Activated effector memory CD4-positive, alpha-beta T cell treated with Interleukin-2 at 50 U/mL for 16 hours (primary cell): Measurements from ENCODE around the gene NCOA3.
"Not testable (repeated sequence)": the region's sequence is repeated elsewhere in the genome, so short reads cannot be mapped to it uniquely, and the experiment has no call there.

Experiments
- DNase-seq: peaks from one replicate; pipeline ENCODE4 v3.0.0-alpha.2; 2020

Gene NCOA3

GRCh38 chr20:47541355-47541922, 39.8 kb downstream of the NCOA3 start:
- DNase-seq, result no peak

DNA sequence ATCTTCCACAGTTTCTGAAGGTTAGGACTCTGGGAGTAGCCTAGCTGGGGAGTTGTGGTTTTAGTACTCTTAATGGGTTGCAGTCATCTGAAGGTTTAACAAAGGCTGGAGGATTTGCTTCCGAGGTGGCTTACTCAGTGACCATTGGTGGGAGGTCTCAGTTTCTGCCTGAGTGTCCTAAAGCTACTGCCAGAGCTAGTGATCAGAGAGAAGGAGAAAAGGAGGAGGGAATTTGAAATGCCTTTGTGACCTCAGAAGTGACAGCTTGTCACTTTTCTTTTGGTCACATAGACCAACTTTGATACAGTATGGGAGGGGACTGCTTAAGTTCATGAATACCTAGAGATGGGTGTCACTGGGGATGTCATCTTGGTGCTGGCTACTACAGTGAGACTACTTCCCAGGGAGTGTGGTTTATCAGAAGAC, 41.3 kb downstream of the NCOA3 start:
- DNase-seq, result no peak

- no peak for DNase-seq
These were observed 42.6 kb downstream of the NCOA3 start for GRCh38 chr20:47544240-47544639.

DNA sequence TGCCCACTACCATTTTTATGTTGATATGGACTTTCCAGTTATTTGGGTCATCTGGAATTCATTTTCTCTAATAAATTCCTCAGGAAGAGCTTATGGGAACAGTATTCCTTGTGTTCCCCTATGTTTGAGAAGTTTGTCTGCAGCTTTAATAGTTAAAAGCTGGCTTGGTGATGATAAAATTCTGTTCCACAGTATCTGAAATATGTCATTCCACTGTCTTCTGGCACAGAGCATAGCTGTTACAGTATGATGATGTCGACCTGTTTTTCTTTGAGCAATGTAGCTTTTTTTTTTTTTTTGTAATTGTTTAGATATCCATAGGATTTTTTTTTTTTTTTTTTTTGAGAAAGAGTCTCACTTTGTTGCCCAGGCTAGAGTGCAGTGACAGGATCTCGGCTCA, 43.2 kb downstream of the NCOA3 start:
- DNase-seq, result no peak

DNA sequence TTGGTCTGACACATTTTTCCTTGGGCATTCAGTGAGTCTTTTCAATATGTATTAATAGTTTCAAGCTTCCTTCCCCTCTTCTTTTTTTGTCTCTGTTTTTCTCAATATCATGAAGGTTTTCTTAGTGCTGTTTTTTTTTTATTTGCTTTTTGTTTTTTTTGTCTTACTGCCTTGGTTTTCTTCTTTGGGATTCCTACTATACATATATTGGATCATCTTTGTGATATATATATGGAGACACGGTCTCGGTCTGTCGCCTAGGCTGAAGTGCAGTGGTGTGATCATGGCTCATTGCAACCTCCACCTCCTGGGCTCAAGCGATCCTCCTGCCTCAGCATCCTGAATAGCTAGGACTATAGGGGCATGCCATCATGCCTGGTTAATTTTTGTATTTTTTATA, 43.8 kb downstream of the NCOA3 start:
- DNase-seq, result no peak

GRCh38 chr20:47546184-47547033, 44.7 kb downstream of the NCOA3 start:
- DNase-seq, result no peak

DNA sequence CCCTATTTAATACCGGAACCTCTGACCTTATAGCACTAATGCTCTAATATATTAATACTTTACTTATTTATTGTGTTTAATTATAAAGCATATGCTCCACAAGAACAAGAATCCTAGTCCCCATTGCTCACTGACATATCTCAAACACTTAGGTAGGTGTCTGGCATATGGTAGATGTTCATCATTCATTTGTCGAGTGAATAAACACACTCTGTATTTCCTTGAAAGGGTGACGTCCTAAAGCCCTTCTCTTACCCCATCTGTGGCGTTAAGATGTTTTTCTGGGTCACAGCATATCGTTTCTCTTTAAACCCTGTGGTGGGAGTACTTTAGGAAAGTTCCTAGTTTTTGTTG, 45.3 kb downstream of the NCOA3 start:
- DNase-seq, result no peak

GRCh38 chr20:47549671-47550070, 48.0 kb downstream of the NCOA3 start:
- no peak for DNase-seq

DNA sequence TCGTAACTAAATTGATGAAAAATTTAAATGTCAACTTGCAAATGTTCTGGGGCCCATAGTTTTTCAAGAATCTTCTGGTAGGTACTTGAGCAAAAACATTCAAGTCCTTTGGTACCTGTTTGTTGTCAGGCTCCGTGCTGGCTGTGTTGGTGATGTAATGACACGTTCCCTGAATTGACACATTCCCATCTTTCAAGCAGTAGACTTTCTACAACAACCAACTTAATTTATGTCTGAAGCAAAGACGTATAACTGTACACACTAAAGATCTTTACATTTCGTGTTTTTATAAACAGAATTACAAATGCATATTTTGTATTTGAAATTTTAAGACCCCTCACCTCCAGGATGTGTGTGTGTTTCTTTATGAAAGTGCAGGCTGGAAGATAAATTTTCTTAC, 49.5 kb downstream of the NCOA3 start:
- DNase-seq, result no peak

GRCh38 chr20:47551841-47552240, 50.2 kb downstream of the NCOA3 start:
- DNase-seq, result no peak

GRCh38 chr20:47552996-47553395, 51.3 kb downstream of the NCOA3 start:
- DNase-seq, result no peak

DNA sequence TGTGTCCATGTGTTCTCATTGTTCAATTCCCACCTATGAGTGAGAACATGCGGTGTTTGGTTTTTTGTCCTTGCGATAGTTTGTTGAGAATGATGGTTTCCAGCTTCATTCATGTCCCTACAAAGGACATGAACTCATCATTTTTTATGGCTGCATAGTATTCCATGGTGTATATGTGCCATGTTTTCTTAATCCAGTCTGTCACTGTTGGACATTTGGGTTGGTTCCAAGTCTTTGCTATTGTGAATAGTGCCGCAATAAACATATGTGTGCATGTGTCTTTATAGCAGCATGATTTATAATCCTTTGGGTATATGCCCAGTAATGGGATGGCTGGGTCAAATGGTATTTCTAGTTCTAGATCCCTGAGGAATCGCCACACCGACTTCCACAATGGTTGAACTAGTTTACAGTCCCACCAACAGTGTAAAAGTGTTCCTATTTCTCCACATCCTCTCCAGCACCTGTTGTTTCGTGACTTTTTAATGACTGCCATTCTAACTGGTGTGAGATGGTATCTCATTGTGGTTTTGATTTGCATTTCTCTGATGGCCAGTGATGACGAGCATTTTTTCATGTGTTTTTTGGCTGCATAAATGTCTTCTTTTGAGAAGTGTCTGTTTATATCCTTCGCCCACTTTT, 52.0 kb downstream of the NCOA3 start:
- not testable (repeated sequence) for DNase-seq

GRCh38 chr20:47554283-47554682, 52.6 kb downstream of the NCOA3 start:
- not testable (repeated sequence) for DNase-seq

DNA sequence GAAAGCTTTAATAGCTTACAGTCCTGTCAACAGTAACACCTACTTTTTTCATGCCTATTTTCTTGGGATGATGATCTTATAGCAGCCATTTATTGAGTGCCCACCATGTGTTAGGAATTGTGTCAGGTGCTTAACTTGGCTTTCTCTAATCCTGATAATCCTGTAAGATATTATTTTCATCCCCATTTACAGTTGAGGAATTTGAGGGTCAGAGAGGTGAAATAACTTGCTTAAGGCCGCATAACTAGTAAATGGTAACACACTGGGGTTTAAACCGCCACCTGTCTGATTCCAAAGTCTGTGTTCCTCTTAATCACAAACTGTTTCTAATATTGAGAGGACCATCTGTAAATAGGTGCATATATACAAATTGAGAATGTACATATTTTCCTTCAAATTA, 55.5 kb downstream of the NCOA3 start:
- DNase-seq, result no peak

GRCh38 chr20:47557791-47558190, 56.1 kb downstream of the NCOA3 start:
- no peak for DNase-seq

GRCh38 chr20:47558295-47559066, 56.8 kb downstream of the NCOA3 start:
- no peak for DNase-seq

- DNase-seq, result no peak
These were observed 57.5 kb downstream of the NCOA3 start for GRCh38 chr20:47559141-47559540.

DNA sequence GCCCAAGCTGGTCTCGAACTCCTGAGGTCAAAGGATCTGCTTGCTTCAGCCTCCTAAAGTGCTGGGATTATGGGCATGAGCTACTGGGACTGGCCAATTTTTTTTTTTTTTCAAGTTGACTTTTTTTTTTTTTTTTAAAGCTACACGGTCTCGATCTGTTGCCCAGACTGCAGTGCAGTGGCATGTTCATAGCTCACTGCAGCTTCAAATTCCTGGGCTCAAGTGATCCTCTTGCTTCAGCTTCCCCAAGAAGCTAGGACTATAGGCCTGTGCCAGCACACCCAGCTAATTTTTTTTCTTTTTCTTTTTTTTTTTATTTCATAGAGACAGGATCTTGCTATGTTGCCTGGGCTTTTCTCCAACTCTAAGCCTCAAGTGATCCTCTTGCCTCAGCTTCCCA, 59.5 kb downstream of the NCOA3 start:
- no peak for DNase-seq

DNA sequence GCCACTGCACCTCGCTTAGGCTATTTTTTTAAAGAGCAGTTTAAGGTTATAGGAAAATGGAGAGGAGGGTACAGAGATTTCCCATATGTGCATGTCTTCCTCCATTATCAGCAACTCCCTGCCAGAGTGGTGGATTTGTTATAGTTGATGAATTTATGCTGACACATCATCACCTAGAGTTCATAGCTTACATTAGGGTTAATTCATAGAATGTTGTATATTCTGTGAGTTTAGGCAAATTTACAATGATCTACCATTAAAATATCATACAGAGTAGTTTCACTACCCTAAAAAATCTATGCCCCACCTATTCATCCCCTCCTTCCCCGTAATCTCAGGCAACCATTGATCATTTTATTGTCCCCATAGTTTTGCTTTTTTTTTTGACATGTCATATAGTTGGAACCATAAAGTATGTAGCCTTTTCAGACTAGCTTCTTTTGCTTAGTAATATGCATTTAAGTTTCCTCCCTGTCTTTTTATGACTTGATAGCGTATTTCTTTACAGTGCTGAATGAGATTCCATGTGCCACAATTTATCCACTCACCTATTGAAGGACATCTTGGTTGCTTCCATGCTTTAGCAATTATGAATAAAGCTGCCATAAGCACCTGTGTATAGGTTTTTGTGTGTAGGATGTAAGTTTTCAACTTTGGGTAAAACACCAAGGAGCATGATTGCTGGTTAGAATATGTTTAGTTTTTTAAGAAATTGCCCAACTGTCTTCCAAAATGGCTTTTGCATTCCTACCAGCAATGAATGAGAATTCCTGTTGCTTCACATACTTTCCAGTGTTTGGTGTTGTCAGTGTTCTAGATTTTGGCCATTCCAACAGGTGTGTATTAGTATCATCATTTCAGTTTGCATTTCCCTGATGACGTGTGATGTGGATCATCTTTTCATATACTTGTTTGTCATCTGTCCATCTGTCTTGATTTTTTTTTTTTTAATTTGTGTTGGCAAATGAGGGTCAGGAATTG, 60.2 kb downstream of the NCOA3 start:
- no peak for DNase-seq

GRCh38 chr20:47566269-47566668, 64.6 kb downstream of the NCOA3 start:
- no peak for DNase-seq

DNA sequence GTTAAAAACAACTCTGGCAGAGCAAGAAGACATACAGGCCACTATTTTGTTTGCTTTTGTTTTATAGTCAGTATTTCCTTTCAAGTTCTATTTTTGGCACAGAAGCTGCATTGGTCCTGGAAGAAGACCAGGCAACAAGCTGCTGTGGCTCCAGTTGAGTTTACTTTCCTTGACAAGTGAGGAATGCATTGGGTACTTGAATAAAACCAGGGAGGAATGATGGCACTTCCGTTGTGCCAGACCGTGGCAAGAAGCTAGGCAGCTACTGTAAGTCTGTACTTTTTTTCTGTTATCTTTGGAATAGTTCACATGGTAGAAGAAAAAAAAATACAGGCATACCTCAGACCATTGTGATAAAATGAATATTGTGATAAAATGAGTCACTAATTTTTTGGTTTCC, 66.3 kb downstream of the NCOA3 start:
- DNase-seq, result no peak

DNA sequence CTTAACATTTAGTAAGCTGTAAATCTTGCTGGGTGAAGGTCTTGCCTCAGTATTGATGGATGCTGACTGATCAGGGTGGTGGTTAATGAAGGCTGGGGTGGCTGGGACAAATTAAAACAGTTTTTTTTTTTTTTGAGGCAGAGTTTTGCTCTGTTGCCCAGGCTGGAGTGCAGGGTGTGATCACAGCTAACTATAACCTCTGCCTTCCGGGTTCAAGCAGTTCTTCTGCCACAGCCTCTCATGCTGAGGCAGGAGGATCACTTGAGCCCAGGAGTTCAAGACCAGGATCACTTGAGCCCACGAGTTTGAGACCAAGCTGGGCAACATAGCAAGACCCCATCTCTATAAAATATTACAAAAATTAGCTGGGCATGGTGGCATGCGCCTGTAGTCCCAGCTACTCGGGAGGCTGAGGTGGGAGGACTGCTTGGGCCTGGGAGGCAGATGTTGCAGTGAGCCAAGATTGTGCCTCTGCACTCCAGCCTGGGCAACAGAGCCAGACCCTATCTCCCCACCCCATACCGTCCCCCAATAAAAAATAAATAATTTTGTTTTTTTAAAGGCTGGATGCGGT, 67.2 kb downstream of the NCOA3 start:
- no peak for DNase-seq
